ENCODE results near the gene FPR1.
A peak's percentile ranks its signal among the peaks of the same experiment; 100 is the strongest.

FPR1 gene

DNA sequence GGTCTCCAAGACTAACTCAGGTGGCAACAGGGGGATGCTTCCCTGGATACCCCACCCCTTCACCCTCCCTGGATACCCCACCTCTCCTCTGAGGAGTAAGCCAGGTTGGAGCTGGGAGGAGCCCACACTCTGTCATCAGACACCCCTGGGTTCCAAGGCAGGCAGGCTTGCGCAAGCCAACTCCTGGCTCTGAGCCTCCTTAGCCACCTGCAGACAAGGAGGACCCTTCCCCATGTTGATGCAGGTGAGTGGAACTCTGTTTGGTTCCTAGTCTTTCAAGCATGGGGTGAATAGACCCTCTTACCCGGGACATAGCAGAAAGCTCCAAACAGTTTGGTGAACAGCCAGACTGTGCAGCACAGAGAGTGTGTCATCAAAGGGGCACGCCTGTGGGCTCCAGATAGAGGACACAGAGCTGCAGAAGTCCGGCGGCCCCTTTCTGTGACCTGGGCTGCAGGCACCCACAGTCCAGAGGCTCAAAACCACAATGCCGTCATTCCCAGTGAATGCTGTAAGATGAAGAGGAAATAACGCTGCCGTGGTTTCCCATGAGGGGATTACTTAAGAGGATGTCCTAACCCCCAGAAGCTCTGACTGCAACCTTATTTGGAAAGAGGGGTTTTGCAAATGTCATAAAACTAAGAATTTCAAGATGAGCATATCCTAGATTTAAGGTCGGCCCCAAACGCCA, 15.8 kb downstream of the FPR1 start:
- DNase-seq = peak; percentile 6 to 84

DNA sequence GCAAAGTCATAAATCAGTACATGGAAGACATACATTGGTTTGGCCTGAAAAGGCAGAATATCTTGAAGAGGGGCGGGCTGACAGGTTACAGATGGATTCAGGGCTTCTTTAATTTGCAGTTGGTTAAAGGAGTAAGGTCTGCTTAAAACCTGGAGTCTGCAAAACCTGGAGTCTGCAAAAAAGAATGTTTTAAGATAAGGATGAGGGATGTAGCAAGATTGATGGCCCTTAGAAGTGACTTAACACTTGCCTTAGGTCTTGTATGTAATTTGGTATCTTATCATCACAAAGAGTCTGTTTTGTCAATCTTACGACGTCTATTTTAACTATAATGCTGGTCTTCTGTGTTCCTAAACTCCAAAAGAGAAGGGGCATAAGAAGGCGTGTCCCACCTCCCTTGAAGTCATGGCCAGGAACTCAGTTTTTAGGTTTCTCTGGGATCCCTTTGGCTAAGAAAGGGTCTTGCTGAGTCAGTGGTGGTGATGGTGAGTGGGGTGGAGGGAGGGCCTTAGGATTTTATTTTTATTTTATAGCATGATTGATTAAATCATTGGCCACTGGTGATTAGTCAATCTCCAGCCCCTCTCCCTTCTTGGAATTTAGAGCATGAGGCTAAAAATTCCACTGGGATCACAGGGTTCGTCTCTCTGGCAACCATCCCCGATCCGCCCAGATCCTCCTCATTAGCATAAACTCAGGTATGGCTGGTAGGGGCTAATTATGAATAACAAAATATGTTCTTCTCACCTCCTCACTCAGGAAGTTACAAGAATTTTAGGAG, 17.7 kb downstream of the FPR1 start:
- no peak for DNase-seq

DNA sequence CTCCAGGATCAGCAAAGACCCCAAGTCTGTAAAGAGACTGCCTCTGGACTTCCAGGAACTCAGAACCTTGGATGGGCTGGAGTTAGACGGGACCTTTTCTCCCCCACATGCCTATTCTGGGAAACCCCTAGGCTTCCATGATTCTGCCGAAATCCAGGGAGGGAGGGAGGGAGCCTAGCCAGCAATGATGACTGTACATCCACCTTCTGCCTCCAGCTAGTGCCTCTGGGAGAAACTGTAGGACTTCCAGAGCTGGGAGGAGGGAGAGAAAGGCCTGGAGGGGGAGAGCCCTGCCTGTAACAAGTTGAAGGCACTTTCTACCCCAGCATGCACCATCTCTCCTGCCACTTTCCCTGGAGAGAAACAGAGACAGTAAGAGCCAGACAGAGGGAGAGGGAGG, 21.9 kb downstream of the FPR1 start:
- DNase-seq = no peak

DNA sequence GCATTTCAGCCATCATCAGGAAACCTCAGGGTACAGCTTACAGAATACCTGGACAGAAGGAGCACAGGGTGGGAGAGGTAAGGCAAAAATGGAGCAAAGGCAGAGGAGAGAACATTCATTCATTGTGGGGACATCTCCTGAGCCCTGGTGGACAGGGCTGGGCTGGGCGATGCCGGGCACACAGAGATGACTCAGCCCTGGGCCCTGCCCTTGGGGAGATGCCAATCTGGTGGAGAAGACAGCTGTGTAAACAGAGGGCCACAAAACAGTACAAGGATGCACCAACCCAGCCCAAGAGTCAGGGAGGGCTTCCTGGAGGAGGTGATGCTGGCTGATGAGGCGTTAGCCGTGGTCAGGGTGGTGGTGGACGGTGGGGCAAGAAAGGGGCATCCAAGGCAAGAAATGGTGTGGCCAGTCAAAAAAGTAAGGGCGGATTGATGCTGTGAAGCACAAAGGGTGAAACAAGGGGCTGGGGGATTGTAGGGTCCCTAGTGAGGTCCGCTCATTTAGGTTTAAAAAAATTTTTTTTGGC, 24.3 kb downstream of the FPR1 start:
- DNase-seq = no peak

DNA sequence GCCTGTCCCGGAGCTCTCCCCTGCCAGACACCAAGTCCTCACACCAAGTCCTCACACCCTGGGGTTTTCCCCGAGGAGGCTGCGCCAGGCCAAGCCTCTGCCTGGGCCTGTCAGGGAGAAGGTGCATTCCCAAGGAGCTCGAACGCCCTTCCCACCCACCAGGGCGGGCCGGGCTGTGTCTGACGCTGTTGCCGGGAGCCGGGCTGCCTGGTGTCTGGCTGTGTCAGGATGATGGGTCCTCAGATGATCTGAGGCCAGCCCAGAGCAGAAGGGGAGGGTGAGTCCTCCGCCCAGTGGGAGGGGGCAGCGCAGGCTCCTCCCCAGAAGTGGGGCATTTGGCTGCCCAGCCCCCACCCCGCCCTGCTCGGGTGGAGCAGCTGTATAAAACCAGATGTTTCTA, 25.6 kb downstream of the FPR1 start:
- DNase-seq = no peak

DNA sequence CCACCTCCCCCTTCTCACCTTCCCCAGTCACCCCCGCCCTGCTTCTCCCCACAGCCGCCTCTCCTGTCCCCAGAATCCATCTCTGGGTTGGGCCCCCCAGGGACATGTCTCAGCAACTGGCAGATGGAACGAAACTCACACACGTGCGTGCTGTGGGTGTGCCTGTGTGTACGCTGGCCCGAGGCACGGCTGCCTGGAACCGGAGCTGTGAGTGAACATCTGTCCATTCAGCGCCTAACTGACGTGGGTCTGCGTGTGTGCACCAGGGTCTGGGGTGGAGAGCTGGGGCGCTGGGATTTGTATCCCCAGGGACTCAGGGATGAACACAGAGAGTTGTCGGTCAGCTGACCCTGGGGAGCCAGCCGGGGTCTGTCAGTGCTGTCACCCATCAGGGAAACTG, 27.1 kb downstream of the FPR1 start:
- no peak for DNase-seq

DNA sequence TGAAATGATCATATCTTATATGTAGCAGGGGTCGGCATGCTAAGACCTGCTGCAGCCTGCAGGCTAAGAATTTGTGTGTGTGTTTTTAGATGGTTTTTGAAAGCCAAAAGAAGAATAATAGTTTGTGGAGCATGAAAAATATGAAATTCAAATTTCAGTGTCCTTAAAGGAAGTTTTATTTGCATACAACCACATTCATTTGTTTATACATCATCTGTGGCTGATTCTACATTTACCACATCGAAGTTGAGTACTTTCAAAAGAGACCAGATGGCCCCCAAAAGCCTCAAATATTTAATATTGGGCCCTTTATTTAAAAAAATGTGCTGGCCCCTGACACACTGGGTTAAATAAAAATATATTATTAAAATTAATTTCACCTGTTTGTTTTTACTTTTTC, 29.2 kb downstream of the FPR1 start:
- DNase-seq = no peak

DNA sequence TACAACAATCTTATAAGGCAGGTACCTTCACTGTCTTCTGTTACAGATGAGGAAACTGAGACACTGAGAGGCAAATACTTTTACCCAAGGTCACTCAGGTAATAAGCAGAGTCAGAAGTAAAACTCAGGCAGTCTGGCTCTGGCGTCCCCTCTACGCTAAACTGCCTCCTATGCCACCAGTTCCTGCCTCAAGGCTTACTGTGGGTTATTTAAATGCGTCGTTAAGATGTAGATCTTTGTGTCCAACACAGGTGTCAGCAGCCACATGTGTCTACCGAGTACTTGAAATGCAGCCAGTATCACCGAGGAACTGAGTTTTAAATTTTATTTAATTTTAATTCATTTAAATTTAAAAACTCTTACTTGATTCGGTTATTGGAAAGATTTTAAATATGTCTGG, 29.8 kb downstream of the FPR1 start:
- DNase-seq = no peak

DNA sequence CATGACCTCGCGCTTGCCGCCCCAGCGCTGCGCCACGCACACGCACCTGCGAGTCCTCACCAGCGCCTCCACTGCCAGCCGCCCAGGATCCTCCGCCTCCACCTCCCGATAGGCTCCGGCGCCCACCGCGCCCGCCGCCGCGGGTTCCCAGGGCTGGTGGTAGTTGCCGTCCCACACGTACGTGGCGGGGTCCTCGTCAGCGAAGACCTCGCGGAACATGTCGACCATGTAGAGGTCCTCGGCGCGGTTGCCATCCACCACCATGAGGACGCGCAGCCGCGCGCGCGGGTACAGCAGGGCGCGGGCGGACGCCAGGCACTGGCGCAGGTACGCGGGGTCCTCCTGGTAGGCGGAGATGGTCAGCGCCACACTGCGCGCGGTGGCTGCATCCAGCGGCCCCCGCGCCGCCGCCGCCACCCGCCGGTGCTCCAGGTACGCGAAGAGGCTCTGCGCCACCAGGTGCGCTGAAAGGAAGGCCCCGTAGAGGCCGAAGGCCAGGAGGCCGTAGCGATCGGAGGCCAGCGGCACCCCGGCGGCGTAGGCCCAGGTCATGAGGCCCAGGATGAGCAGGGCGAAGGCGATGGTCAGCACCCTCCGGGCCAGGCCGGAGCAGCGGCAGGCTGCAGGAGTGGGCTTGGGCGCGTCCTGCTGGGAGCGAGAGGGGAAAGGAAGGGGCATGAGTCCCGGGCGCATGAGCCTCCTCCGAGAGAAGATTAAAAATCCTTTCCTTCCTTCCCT, 32.3 kb downstream of the FPR1 start:
- DNase-seq = no peak

DNA sequence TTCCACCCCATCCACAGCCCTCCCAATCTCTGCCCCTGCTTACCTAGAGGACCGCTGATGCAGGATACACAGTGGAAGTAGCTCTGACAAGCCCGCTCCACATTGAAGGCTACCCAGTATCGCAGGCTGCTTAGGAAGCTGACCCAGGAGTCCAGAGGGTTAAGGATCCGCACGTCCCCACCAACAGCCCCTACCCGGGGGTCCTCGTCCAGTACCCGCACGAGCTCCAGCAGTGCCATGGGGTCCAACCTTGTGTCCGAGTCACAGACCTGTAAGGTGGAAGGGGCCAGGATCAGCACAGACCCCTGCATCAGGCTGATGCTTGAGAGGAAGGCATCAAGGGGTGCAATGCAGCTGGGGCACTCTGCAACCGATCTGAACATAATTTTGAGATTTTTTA, 34.8 kb downstream of the FPR1 start:
- no peak for DNase-seq

DNA sequence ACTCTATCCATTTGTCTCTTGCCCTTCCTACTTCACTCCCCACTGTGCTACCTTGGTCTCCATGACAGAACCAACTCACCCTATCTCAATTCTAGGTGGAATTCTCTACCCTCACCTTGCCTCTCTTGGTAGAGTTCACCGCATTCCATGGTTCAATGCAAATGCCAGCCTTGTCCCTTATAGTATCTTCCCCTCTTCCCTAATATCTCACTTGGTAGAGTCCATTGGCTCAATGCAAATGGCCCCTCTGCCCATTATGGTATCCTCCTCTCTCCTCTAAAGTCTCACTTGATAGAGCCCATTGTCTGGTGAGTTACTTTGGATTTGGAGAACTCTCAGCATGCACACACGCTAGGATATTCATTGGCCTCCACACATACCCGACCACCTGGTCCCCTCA, 35.8 kb downstream of the FPR1 start:
- no peak for DNase-seq

DNA sequence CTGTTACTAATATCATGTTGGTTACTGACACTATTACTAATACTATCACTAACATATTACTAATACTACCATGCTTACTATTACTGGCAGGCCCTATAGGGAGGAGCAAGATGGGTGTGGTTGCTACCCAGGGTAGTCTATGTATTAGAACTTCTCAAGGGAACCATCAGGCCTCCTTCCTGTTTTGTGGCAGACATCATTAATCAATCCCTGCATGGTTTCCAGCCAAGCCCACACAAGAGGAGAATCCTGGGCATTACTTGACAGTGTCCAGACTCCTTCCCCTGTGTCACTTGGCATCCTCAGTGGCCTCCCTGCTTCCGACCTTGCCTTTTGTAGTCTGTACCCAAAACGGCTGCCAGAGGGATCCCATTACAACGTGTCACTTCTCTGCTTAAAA, 36.8 kb downstream of the FPR1 start:
- DNase-seq = no peak

DNA sequence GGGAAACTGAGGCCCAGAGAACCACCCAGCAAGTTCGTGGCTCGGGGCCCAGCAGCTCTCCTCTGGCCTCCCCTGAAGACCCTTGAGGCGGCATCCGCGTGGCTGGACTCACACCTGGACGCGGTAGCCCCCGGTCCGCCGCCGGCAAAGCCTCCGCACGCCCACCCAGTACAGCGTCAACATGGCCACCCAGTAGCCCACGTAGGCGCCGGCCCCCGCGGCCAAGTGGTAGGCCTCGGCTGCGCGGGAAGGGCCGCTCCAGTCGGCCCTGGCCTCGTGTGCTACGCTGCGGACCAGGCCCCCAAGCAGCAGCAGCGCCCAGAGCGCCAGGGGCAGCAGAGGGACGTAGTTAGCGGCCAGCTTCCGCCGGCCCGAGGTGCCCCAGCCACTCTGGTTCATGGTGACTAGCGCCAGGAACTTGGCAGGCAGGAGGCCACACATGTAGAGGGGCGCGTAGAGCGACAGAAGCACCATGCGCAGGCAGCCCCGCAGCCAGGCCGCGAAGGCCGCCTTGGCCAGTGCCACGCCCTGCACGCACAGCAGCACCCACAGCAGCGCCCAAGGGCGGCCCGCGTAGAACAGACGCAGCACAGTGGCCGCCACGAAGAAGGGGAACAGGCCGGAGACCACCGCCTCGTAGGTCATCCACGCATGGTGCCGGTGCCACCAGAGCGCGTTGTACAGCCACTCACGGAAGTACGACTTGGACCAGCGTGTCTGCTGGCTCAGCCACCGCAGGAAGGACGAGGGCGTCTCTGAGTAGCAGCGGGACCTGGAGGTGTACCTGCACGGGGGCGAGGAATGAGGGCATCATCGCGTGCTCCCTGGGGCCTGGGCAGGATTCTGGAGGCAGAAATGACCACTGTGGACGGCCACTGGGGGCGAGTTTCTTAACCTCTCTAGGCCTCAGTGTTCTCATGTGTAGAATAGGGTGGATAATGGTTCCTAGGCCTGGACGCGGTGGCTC, 38.1 kb downstream of the FPR1 start:
- DNase-seq = no peak

DNA sequence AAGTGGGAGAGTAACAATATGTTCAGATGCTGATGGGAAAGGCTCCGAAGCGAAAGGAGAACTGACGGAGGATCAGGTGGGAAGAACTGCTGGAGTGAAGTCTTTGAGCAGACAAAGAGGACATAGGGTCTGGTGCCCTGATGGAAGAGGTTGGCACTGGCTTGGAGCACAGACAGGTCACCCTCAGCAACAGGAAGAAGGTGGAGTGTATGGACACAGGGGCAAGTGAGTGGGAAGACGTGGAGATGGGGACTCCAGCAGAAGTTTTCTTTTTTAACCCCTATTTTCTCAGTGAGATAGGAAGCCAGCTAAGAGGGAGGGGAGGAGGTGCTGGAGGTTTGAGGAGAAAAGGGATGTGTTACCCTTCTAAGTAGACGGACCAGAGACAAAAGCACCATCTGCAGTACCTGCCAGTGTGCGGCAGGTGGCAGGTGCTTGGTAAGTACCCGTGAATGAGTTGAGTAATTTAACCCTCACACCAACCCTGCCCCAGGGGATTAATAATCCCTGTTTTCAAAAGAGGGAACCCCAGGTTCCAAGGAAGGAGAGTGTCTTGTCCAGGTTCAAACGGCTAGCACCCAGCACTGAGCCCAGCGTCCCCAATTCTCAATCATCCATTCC, 39.1 kb downstream of the FPR1 start:
- DNase-seq = no peak

DNA sequence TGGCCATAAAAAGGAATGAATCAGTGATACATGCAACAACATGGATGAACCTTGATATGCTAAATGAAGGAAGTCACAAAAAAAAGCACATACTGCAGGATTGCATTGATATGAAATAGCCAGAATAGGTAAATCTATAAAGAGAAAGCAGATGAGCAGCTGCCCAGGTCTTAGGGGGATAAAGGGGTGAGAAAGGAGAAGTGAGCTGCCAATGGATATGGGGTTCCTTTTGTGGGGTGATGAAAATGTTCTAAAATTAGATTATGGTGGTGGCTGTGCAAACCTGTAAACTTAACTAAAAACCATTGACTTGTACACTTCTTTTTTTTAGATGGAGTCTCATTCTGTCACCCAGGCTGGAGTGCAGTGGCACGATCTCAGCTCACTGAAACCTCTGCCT, 40.0 kb downstream of the FPR1 start:
- DNase-seq = no peak

DNA sequence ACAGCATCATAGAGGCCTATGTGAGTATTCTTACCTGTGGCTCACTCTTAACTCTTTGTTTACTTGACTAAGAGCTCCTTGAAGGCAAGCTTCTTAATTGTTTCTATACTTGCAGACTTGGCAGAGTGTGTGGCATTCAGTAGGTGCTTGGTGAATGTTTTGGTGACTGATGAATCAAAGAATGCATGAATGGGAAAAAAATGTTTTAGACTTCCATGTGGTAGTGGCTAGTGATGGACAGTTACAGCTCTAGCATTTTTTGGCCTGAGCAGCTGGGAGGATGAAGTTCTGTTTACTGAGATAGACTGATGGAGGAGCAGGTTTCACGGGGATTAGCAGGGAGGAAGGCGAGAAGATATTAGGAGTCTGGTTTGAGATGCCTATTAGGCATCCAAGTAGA, 41.5 kb downstream of the FPR1 start:
- DNase-seq = no peak

DNA sequence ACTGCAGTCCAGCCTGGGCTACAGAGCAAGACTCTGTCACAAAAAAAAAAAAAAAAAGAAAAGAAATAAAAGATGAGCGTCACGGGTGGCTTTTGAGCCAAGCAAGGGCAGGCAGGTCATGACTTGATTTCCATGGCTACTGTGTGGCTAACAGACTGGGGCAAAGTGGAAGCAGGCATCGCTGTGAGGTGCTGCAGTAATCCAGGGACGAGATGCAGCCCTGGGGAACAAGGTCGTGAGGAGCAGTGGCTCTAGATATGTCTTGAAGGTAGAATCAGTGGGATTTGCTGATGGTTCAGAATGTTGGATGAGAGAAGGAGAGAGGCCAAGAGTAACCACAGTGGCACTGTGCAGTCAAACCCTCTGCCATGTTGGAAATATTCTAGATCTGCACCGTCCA, 42.1 kb downstream of the FPR1 start:
- DNase-seq = no peak

DNA sequence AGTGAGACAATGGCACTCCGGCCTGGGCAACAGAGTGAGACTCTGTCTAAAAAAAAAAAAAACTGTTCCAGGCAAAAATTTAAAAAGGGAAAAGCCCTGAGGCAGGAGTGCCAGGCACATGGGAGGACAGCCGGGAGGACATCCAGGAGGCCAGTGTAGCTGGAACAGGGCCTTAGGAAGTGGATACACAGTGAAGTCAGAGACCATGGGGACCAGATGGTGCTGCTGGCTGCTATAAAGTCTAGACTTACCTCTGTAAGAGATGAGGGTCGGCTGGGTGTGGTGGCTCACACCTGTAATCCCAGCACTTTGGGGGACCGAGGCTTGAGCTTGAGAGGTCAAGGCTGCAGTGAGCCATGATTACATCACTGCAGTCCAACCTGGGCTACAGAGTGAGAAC, 42.9 kb downstream of the FPR1 start:
- DNase-seq = no peak

DNA sequence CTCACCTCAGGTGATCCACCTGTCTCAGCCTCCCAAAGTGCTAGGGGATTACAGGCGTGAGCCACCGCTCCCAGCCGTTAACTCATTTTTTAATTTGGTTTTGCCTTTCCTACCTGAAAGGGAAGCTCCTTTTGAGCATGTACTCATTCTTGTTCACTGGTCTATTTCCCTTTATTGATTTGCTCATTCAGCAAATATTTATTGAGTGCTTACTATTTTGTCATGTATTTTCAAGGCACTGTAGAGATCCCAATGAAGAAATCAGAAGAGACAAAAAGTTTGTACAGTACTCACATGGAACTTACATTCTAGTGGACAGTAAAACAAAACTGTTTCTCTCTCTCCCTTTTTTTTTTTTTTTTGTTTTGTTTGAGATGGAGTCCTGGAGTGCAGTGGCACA, 44.8 kb downstream of the FPR1 start:
- DNase-seq = no peak

DNA sequence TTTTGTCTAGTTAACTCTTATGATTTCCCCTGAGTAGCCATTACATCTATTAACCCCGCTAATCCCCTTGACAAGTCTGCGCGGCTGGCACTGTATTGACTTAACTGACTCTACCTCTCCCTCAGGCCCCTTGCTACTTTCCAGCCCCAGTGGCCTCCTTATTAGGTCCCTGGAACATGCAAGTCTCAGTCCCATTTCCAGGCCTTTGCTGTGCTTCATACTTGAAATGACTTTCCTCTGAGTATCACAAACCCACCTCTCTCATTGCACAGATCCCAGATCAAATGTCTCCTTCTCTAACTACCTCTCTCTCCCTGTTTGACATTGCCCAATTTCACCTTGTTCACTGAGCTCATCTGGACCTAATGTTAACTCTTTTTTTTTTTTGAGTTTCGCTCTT, 45.4 kb downstream of the FPR1 start:
- no peak for DNase-seq

DNA sequence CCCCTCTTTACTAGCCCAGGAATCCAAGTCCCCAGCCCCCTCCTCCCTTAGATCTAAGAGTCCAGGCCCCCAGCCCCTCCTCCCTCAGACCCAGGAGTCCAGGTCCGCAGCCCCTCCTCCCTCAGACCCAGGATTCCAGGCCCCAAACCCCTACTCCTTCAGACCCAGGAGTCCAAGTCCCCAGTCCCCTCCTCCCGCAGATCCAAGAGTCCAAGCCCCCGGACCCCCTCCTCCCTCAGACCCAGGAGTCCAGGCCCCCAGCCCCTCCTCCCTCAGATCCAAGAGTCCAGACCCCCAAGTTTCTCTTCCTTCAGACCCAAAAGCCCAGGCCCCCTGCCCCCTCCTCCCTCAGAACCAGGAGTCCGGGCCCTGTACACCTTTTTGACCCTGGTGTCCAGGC, 47.1 kb downstream of the FPR1 start:
- no peak for DNase-seq
